GM19438 (cell line): Measurements from ENCODE around the gene NLRP1.

Experiments used
- ATAC-seq: cut with Tn5 transposase; IDR thresholded peaks from one replicate; pipeline ENCODE4 v1.9.1; 2021; ENCODE audit warnings: low read depth; ENCODE audit not compliant: unreplicated experiment

NLRP1 gene

DNA sequence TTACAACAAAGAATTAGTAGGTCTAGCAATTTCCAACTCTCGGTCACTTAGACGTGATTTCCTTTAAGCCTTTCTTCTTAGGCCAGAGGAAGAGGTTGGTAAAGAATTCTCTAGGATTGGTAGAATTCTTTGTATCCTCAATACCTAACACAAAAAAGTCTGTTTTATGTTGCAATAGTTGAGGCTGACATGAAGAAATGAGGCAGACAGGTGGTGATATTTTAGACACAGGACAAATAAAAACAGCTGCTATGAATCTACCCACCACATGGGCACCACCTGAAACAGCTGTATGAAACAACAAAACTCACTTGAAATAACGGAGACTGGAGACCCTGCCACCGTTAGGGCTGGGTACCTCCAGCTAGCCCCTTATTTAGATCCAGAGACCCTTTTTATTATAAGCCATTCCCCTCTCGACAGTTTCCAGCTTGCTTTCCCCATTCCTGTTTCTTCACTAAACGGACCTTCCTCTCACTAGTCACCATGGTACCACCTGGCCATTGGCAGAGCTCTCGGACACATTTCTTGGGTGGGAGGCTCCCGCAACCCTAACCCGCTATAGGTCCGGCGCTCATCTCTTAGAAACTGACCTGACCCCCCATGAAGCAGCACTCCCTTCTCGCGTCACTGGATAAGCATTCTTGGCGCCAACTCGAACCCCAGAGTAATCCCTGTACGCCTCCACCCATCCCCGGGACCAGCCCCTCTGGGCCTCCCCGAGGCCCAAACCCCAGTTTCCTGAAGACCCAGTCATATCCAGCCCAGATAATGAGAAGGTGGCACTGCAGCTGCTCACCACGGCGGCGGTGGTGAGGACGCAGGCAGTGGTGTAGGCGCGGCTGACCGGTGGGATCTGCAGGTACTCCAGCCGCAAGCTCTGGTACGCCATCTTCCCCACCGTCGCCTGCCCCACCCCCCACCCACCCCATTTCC, 98.8 kb downstream of the NLRP1 start, which contains the start of gene DERL2:
Gene DERL2, minus strand, starts transcription at position 909 of the 936 bp plus-strand sequence. Its CDS starts 17 bp downstream, at position 892.
- ATAC-seq: peak; percentile 18

DNA sequence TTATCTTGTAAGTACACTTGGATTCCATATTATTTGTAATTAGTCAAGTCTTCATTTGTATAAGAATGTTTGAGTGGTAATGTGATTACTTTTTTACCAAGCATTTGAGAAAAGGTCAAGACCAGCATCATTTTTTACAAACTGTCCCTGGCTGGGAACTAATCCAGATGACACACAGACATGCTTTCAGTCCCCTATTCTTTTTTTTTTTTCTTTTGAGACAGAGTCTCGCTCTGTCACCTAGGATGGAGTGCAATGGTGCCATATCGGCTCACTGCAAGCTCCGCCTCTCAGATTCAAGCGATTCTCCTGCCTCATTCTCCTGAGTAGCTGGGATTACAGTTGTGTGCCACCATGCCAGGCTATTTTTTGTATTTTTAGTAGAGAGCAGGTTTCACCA, 102.9 kb downstream of the NLRP1 start:
- ATAC-seq: no peak

DNA sequence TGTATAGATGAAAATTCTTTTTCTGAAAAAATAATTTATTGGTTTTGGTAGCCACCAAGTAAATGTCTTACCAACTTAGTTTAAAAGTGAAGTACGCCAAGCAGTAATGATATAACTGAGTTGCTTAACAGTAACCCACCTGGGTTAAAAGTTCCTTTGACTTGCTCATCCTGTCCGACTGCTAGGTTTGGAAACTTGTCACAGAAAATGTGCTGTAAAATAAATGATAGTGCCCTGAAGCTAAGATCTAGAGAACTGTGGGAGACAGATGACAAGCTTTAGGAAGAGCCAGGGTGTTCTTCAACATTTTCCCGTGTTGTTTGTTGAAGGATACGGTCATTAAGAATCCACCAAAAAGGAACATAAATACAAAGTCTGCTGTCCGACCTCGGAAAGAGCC, 103.3 kb downstream of the NLRP1 start:
- ATAC-seq: no peak

DNA sequence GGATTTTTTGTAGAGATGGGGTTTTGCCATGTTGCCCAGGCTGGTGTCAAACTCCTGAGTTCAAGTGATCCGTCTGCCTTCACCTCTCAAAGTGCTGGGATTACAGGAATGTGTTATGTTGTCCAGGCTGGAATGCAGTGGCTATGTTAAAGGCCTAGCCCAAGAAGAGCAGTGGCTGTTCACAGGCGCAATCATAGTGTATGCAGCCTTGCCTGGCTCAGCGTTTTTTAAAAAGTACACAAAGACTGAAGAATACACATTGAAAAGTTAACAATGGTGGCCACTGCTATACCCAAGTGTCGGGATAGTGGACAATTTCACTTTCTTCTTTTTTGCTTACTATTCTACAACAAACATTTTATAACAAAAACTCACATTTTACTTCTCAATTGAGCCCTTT, 105.3 kb downstream of the NLRP1 start:
- no peak for ATAC-seq

DNA sequence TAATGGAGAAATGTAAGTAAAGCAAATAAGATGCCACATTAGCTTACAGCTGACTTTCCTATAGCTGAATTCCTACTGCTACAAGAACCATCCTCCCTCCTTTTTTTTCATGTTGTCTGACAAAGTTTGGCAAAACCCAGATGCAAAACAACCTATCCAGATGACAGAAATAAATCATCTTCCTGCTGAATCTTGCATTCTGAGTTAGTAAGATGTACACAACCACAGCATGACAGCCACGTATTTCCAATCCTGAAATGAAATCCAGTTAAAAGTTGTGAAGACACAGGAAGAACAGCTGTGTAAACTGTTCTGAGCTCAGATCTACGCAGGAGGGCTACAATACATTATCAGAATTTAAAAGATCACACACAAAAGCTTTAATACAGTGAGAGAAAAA, 110.4 kb downstream of the NLRP1 start:
- no peak for ATAC-seq

DNA sequence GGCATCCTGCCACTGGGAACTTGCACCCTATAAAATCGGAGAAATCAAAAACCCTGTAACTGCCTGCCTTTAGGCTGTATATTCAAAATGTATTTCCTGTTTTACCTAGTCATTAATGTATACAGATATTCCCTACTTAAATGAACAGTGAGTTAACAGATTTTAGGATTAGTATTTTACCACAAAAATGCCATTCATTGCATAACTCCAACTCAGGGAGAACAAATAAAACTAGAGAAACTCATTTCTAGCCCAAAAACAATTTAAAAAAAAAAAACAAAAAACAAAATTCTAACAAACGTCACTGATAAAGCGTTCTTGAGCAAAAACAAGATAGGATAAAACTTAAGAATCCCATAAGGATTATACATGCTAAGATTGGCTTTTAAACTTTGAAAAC, 111.8 kb downstream of the NLRP1 start:
- ATAC-seq: no peak

DNA sequence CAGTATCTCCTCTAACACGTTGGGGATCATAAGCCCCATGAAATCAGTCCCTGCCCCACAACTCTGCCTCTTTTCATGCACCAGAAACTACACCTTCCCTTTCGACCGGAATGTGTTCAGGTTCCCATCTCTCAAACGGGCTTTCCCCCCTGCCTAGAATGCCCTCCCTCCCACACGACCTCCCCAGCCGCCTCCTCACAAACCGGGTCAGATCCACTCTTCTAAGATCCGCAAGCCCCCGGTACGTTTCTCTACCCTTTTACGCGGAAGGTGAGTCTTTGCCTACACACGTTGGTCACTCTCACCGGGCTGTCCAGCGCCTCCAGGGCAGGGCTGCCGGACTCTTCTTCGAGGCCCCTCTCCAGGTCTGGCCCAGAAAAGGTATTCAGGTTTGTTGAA, 116.2 kb downstream of the NLRP1 start:
- no peak for ATAC-seq

DNA sequence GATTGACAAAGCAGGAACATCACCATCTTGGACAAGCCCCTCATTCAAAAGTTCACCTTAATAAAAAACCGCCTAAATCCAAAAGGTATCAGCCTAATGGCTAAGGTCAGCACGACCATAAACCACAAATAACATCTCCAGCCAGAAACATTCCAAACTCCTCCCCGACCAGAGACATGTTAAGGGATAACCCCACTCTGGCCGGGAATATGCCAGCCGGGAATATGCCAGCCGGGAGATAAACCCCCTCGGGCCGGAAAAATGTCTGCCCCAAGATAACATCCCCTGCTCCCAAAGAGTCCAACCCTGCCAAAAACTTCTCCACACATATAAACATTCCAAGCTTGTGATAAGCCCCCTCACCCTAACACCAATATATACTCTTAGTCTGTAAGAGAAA, 116.9 kb downstream of the NLRP1 start:
- no peak for ATAC-seq

DNA sequence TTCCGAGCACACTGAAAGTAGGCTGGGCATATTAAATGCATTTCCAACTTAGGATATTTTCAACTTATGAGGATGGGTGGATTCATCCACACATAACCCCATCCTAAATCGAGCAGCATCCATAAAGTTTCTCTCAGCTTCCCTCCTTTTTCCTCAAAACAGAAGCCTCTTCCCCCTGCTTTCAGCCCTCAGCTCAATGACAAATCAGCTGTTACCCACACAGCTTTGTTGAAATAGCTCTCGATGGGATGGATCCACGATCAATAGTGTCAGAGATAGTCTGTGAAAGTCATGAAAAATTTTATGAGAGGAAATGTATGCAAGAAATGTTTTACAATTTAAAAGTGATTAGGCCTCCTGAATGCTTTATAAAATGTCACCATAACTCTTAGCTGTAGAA, 118.0 kb downstream of the NLRP1 start:
- ATAC-seq: no peak

DNA sequence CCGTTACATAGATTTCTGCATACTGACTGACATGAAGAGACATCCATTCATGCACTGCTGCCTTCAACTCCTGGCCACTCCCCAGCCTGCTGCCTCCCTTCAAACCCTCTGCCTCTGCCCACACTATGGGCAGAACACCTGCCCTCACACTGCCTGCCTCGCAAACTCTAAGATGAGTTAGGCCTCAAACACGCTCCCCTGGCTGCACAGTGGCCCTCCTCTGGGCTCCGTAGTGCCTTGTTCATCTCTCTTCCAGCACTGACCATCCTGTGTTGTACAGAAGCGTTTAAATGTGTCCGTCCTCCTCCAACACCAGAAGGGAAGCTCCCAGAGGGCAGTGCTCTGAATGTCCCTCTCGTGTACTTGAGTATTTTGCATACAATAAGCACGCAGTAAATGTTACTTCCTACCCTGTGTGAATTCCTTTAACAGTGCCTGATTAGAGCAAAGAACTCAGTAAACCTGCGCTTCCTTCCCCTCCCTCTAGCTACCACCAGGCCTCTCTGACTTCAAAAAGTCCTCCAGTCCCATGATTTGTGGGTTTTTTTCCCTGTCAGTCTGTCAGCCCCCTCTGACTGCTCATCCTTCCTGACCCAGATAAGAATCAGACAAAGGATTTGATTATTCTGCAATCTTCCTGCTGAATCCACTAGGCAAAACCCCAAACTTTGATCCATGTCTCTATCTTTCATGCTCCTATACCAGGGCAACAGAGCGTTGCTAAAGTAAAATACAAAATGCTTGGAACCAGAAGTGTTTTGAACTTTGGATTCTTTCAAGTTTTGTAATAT, 119.4 kb downstream of the NLRP1 start:
- ATAC-seq: no peak
